Fibroblast of the aortic adventitia (primary cell): Measurements from ENCODE around the gene TCF23. TPM values are rescaled to one million over a fixed set of nuclear protein-coding genes. Genes with fewer than 3 reads are reported as not detected.

Experiments used
- DNase-seq: peaks from one replicate; pipeline ENCODE4 v3.0.0-alpha.2; 2010; ENCODE audit warnings: low read depth
- H3K4me3 ChIP-seq: 2 replicates; pipeline ENCODE4 v1.5.1; 2011; ENCODE audit warnings: low read depth, mild to moderate bottlenecking, control low read depth, low read length, moderate library complexity
- total RNA-seq: library from RNA; depleted of rRNA; stranded (reverse); fragments of >200 nt; gene quantifications from 2 replicates; pipeline ENCODE4 v1.2.3, GENCODE V29; 2012; ENCODE audit warnings: low replicate concordance
- TF ChIP-seq, protein P1 (sequence below): IDR thresholded peaks from 2 replicates; pipeline ENCODE4 v1.5.1; 2011; ENCODE audit warnings: mild to moderate bottlenecking, low read length, control low read depth, inconsistent platforms; ENCODE audit not compliant: insufficient read depth

TCF23 gene
- total RNA-seq, 1 donor: not detected

GRCh38 chr2:27122791-27123190 is 26.0 kb upstream of the TCF23 start:
- DNase-seq: no peak
- TF ChIP-seq, protein P1, sequence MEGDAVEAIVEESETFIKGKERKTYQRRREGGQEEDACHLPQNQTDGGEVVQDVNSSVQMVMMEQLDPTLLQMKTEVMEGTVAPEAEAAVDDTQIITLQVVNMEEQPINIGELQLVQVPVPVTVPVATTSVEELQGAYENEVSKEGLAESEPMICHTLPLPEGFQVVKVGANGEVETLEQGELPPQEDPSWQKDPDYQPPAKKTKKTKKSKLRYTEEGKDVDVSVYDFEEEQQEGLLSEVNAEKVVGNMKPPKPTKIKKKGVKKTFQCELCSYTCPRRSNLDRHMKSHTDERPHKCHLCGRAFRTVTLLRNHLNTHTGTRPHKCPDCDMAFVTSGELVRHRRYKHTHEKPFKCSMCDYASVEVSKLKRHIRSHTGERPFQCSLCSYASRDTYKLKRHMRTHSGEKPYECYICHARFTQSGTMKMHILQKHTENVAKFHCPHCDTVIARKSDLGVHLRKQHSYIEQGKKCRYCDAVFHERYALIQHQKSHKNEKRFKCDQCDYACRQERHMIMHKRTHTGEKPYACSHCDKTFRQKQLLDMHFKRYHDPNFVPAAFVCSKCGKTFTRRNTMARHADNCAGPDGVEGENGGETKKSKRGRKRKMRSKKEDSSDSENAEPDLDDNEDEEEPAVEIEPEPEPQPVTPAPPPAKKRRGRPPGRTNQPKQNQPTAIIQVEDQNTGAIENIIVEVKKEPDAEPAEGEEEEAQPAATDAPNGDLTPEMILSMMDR: no peak
- no peak overlapping the region for H3K4me3 ChIP-seq

DNA sequence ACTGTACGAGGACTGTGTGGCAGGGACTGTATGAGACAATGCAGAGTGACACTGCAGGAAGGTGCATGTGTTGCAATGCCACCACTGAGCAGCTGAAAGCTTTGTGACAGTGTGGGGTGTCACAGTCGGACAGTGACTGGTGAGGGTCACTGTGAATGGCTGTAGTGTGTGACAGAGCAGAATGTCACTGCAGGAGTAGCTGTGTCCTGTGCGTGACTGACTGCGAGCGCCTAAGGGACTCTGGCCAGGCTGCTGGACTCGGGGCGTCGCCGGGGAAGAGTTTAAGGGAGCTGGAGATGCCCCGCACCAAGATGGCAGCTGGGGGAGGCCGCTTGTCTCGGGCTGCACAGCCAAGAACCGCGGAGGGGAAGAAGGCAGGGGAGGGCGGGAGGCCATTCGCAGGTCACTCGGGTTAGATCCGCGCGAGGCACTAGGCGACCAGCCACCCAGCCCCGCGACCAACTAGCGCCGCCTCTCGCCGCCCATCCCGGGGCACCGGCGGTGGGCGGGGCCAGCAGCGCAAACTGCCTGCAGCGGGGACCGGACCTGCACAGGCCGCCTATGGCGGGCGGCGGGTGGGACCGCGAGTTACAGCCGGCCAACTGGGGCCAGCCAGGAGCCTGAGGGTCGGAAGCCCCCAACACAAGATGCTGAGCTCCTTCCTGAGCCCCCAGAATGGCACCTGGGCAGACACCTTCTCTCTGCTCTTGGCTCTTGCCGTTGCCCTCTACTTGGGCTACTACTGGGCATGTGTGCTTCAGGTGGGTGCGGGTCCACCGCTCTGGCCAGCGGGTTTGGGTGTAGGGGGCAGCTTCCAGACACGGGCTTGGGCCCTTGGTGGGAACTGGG is 25.3 kb upstream of the TCF23 start, which contains the start of gene ABHD1:
ABHD1 (plus strand) TSS at position 514 of the 849 bp plus-strand sequence; CDS start at position 648, 134 bp downstream.
- TF ChIP-seq, protein P1: no peak
- H3K4me3 ChIP-seq: peak within 1 kb of the TSS; percentile 64
- no peak for DNase-seq

DNA sequence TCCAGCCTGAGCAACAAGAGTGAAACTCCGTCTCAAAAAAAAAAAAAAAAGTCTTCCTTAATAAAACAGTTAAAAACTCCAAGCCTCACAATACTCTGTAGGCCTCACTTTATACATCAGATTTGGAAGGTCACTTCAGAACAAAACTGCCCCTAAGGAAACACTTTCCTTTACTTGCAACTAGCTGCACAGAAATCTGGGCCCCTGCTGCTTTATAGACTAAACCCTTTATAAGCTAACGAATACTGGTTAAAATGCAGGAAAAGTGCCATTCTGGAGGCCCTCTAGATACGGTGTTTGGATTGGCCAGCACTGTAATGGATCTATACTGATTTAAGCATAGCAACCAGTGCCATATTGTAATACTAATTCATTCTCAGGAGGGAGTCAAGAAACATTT is 23.7 kb upstream of the TCF23 start:
- TF ChIP-seq, protein P1: no peak
- H3K4me3 ChIP-seq: no peak overlapping the region
- DNase-seq: no peak

DNA sequence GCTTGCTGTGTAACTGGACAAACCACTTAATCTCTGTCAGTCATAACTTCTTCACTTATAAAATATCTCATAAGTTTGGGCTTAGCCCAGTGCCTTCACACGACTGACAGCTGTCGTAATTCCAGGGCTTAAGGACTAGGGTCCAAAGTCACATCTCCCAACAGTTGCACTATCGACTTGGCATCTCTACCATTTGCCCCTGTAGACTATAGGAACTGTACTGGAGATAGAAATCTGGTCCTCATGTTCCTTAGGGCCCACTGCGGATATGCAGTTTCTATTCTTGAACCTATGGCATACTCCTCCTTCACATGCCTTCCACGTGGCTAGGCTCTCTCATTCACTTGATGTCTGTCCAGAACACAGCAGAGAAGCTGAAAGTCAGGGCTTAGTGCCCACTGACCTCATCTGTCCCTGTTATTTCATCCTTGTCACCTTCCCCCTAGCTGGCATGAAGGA is 22.5 kb upstream of the TCF23 start:
- TF ChIP-seq, protein P1: no peak
- no peak for DNase-seq

GRCh38 chr2:27127883-27128667 is 20.7 kb upstream of the TCF23 start:
- no peak overlapping the region for H3K4me3 ChIP-seq
- TF ChIP-seq, protein P1: no peak
- no peak for DNase-seq

More for the DNA sequence above, 22.5 kb upstream of the TCF23 start:
- no peak overlapping the region for H3K4me3 ChIP-seq

DNA sequence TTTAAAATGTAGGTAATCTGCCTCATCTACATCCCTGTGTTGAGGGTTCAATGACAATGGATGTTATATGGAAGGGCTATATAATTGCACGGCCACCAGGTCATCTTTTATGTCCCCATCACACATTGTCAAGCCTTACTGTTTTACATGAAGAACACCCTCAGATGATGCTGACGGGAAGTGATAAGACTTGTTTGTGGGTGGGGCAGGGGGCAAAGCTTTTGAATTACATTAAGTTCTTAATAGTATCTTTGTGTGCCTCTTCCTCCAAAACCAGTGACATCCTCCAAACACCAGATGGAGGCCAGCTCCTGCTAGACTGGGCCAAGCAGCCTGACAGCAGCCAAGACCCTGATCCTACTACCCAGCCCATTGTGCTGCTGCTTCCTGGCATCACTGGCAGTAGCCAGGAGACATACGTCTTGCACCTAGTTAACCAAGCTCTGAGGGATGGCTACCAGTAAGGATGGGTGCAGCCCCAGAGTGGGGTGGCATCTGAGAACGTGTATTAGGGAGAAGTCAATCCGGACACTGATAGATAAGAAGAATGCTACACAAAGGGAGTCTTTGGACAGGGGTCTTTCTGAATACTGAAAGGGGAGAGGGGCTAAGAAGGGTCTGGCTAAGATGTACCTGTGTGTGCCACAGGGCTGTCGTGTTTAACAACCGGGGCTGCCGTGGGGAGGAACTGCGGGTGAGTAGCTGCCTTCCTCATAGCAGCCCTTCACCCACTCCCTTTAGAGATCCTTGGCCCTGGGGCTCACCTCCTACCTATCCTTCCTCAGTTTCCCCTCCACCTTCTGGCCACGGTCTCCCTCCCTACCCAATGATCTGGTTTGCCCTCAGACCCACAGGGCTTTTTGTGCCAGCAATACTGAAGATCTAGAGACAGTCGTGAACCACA is 19.9 kb upstream of the TCF23 start:
- TF ChIP-seq, protein P1: no peak
- H3K4me3 ChIP-seq: no peak overlapping the region
- no peak for DNase-seq
